T-cell (primary cell): ENCODE data around the gene MYO1H. TPM values are rescaled to one million over a fixed set of nuclear protein-coding genes. Genes with fewer than 3 reads are reported as not detected.

Experiments used
- ATAC-seq, 4 experiments: fragments of 200-7000 bp in 3 of 4; fragments of 150-1000 bp in 1 of 4; cut with Tn5 transposase; replicated peaks in 1 of 4; 1 replicate in 3 of 4; 2 replicates in 1 of 4; pipeline ENCODE4 v1.10.0; 2021; ENCODE audit warnings: moderate library complexity in 3 of 4, mild to moderate bottlenecking in 2 of 4, moderate number of reproducible peaks in 1 of 4
- CTCF ChIA-PET, 2 donors: fragments of 300-600 bp; sonication (Branson Sonifier 250); formaldehyde crosslinking; loops; one replicate each; lab custom pipeline; 2022; ENCODE audit warnings: antibody characterized with exemption in 2 of 2; lab: Charles Lee
- POLR2A ChIA-PET, 2 donors: fragments of 300-600 bp; sonication (Branson Sonifier 250); formaldehyde crosslinking; loops; one replicate each; lab custom pipeline; 2022; ENCODE audit warnings: antibody characterized with exemption in 2 of 2; lab: Charles Lee
- DNase-seq, 35 experiments: peaks; one replicate each; pipeline versions ENCODE4 v3.0.0 to v3.0.0-alpha.2; 2013 to 2023
- H3K27ac ChIP-seq: one replicate; pipeline ENCODE4 v1.5.1; 2013; ENCODE audit warnings: low read length
- H3K27me3 ChIP-seq, 2 experiments: replicated peaks in 1 of 2; 1 replicate in 1 of 2; 2 replicates in 1 of 2; pipeline versions ENCODE4 v1.6.1 to v1.7.0; 2013; ENCODE audit warnings: low read length in 1 of 2, mixed read lengths in 1 of 2; ENCODE audit not compliant: control insufficient read depth in 2 of 2, insufficient read depth in 2 of 2; ENCODE audit errors: extremely low read depth in 1 of 2
- H3K36me3 ChIP-seq, 2 donors: 1 replicate in 1 of 2; 2 replicates in 1 of 2; pipeline versions ENCODE4 v1.6.1 to v1.7.0; 2013; ENCODE audit warnings: low read length in 1 of 2; ENCODE audit not compliant: control insufficient read depth in 2 of 2, insufficient read depth in 1 of 2; ENCODE audit errors: extremely low read depth in 1 of 2
- H3K4me1 ChIP-seq, 2 experiments: 1 replicate in 1 of 2; 2 replicates in 1 of 2; pipeline versions ENCODE4 v1.6.1 to v1.7.0; 2013; ENCODE audit warnings: low read length in 2 of 2, mixed read lengths in 1 of 2; ENCODE audit not compliant: insufficient read depth in 2 of 2, control insufficient read depth in 1 of 2; ENCODE audit errors: extremely low read depth in 1 of 2
- H3K4me3 ChIP-seq, 2 donors: 1 replicate in 1 of 2; 2 replicates in 1 of 2; pipeline versions ENCODE4 v1.5.1 to v1.7.0; 2013; ENCODE audit warnings: mild to moderate bottlenecking in 2 of 2, low read length in 1 of 2, moderate library complexity in 1 of 2; ENCODE audit not compliant: control insufficient read depth in 1 of 2; ENCODE audit errors: extremely low read depth in 1 of 2
- H3K9me3 ChIP-seq: 2 replicates; pipeline ENCODE4 v1.7.0; 2013
- H3K27ac Mint-ChIP-seq, 2 donors: one replicate each; pipeline ENCODE4 v1.8.0; 2020 to 2021; ENCODE audit warnings: mild to moderate bottlenecking in 2 of 2, mixed read lengths in 2 of 2
- H3K27me3 Mint-ChIP-seq, 2 donors: one replicate each; pipeline ENCODE4 v1.8.0; 2021 to 2022; ENCODE audit warnings: mixed read lengths in 2 of 2
- H3K36me3 Mint-ChIP-seq: one replicate; pipeline ENCODE4 v1.8.0; 2021; ENCODE audit warnings: mixed read lengths
- H3K4me1 Mint-ChIP-seq, 3 donors: one replicate each; pipeline ENCODE4 v1.8.0; 2020 to 2022; ENCODE audit warnings: mixed read lengths in 3 of 3, mild to moderate bottlenecking in 1 of 3
- H3K4me3 Mint-ChIP-seq, 3 donors: one replicate each; pipeline ENCODE4 v1.8.0; 2020 to 2022; ENCODE audit warnings: mild to moderate bottlenecking in 3 of 3, mixed read lengths in 3 of 3, moderate library complexity in 3 of 3
- H3K9me3 Mint-ChIP-seq, 3 donors: one replicate each; pipeline ENCODE4 v1.8.0; 2020 to 2022; ENCODE audit warnings: mixed read lengths in 3 of 3
- WGBS: methylation state at CpG from one replicate; pipeline ENCODE4 v1.1.5; 2013; ENCODE audit warnings: missing lambda C conversion rate; ENCODE audit not compliant: insufficient coverage; 5-methylcytosine and 5-hydroxymethylcytosine counted together
- total RNA-seq, 35 experiments: library from RNA in 6 of 35; stranded (reverse) in 6 of 35; fragments of 120-200 nt in 1 of 35; gene quantifications; one replicate each; pipeline versions ENCODE4 v1.2.1 to v1.2.4 and lab custom pipeline; 2013 to 2026

MYO1H gene
- total RNA-seq, 5 donors from 2014 or later (not counting 1 experiment from before 2014, with no cell fraction given), result not detected

DNA sequence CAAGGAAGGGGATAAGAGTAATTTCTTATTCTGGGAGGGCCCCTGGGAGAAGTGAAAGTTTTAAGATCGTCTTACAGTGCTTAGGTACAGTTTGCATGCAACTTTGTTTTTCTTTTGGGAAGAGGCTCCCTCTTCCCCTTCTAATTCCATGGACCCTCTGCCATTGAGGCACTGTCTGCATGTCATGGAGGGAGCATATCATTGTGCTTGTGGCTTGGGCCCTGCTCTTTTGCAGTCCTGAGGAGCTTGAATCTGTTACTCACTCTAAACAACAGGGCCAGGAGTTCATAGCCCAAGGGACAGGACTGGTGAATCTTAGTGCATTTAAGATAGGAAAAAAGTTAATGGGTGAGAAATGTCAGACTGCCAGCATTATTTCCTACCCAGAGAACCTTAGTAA lies 132.1 kb downstream of the MYO1H start:
- H3K27me3 ChIP-seq, result no peaks in the 10 kb centered on the region
- peaks cover 5 to 16% of the 10 kb centered on the region in 2 donors for H3K36me3 ChIP-seq
- WGBS, result no CpG with 5 or more reads among the region's 1 CpG
- DNase-seq (no peak), ATAC-seq (no peak)
- Mint-ChIP-seq H3K36me3 (peaks cover 10% of the 10 kb centered on the region), H3K4me3 (no peak overlapping the region), H3K4me1 (peaks cover 43 to 45% (median 44%) of the 10 kb centered on the region in 3 donors), H3K27me3 (no peaks in the 10 kb centered on the region), H3K9me3 (no peaks in the 10 kb centered on the region), H3K27ac (no peak overlapping the region)
- no peak overlapping the region for H3K27ac ChIP-seq
- peaks cover 19 to 32% of the 10 kb centered on the region in 2 experiments for H3K4me1 ChIP-seq
- CTCF ChIA-PET, result no interaction called here
- POLR2A ChIA-PET, result no interaction called here
- no peak overlapping the region for H3K4me3 ChIP-seq
- no peaks in the 10 kb centered on the region for H3K9me3 ChIP-seq

DNA sequence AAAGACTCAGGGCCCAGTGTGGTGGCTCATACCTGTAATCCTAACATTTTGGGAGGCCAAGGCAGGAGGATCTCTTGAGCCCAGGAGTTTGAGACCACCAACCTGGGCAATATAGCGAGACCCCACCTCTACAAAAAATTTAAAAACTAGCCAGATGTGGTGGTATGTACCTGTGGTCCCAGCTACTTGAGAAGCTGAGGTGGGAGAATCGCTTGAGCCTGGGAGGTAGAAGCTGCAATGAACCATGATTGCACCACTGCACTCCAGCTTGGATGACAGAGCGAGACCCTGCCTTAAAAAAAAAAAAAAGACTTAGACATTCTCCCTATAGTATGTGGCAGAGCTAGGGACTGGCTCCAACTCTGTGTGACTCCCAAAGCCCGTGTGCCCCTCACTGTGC lies 132.7 kb downstream of the MYO1H start:
- H3K36me3 Mint-ChIP-seq, result peaks cover 15% of the 10 kb centered on the region
- no peak for ATAC-seq
- no peaks in the 10 kb centered on the region for H3K9me3 ChIP-seq
- H3K9me3 Mint-ChIP-seq, result no peaks in the 10 kb centered on the region
- H3K27ac Mint-ChIP-seq, result no peak overlapping the region
- ChIA-PET CTCF (no interaction called here), POLR2A (no interaction called here)
- no CpG with 5 or more reads among the region's 4 CpGs for WGBS
- no peak for DNase-seq
- H3K27me3 Mint-ChIP-seq, result no peaks in the 10 kb centered on the region
- H3K4me3 Mint-ChIP-seq, result no peak overlapping the region
- no peaks in the 10 kb centered on the region for H3K27me3 ChIP-seq
- H3K4me3 ChIP-seq, result no peak overlapping the region
- H3K36me3 ChIP-seq, result peaks cover 7 to 22% of the 10 kb centered on the region in 2 donors
- H3K4me1 Mint-ChIP-seq, result peaks cover 40 to 43% (median 41%) of the 10 kb centered on the region in 3 donors
- peaks cover 19 to 27% of the 10 kb centered on the region in 2 experiments for H3K4me1 ChIP-seq
- no peak overlapping the region for H3K27ac ChIP-seq

DNA sequence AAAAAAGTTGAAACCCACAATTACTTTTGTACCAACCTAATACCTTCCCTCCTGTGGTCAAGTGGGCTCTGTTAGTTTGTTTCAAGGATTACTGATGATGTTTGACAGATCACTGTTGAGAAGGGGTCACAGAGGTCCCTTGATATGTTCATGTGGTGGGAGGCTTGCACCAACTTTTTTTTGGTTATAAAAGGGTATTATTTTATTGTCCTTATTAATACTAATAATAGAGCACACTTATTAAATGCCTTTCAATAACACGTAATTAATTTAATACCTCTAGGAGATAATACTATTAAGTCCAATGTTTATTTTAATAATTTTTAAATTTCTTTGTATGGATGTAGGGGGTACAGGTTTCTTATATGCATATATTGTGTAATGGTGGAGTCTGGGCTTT lies 134.2 kb downstream of the MYO1H start:
- WGBS, result no CpG with 5 or more reads among the region's 1 CpG
- no peaks in the 10 kb centered on the region for H3K9me3 Mint-ChIP-seq
- no peak overlapping the region for H3K27ac Mint-ChIP-seq
- no peak for ATAC-seq
- no peaks in the 10 kb centered on the region for H3K27me3 Mint-ChIP-seq
- H3K4me1 Mint-ChIP-seq, result peaks cover 25 to 30% (median 26%) of the 10 kb centered on the region in 3 donors
- H3K4me3 ChIP-seq, result no peak overlapping the region
- peaks cover 11 to 37% of the 10 kb centered on the region in 2 donors for H3K36me3 ChIP-seq
- peaks cover 6 to 15% of the 10 kb centered on the region in 2 experiments for H3K4me1 ChIP-seq
- peaks cover 28% of the 10 kb centered on the region for H3K36me3 Mint-ChIP-seq
- ChIA-PET CTCF (no interaction called here), POLR2A (no interaction called here)
- DNase-seq, result no peak
- H3K27me3 ChIP-seq, result no peaks in the 10 kb centered on the region
- no peak overlapping the region for H3K27ac ChIP-seq
- no peak overlapping the region for H3K4me3 Mint-ChIP-seq
- H3K9me3 ChIP-seq, result no peaks in the 10 kb centered on the region

- Mint-ChIP-seq H3K4me1 (peaks cover 20 to 23% (median 21%) of the 10 kb centered on the region in 3 donors), H3K27me3 (no peaks in the 10 kb centered on the region), H3K36me3 (peaks cover 34% of the 10 kb centered on the region), H3K9me3 (no peaks in the 10 kb centered on the region), H3K27ac (no peak overlapping the region), H3K4me3 (no peak overlapping the region)
- POLR2A ChIA-PET, result no interaction called here
- ATAC-seq, result no peak
- no CpG with 5 or more reads among the region's 2 CpGs for WGBS
- no peak for DNase-seq
- CTCF ChIA-PET, result no interaction called here
- Histone ChIP-seq H3K9me3 (no peaks in the 10 kb centered on the region), H3K4me1 (peaks cover 6 to 15% of the 10 kb centered on the region in 2 experiments), H3K27me3 (no peaks in the 10 kb centered on the region), H3K4me3 (no peak overlapping the region), H3K36me3 (peaks cover 15 to 43% of the 10 kb centered on the region in 2 donors), H3K27ac (no peak overlapping the region)
Observed at GRCh38 chr12:109482491-109482890, 134.8 kb downstream of the MYO1H start.

DNA sequence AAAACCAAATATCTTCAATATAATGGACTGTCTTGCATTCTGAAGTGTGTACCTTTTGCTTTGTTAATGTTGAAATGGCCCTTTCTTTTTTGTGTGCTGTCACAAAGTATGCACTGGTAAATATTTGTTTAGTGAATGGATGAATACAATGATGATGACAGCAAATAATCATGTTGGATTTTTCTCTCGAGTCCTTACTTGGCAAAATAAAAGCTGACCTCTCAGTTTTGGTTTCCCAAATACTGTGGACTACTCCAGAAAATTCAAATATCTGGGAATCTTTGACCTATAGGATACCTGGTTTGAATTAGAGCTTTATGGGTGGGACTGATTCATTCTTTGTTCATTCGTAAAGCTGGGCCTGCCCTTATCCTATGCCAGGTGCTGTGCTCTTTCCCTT lies 135.2 kb downstream of the MYO1H start:
- H3K27ac ChIP-seq, result no peak overlapping the region
- CTCF ChIA-PET, result no interaction called here
- ATAC-seq (no peak), DNase-seq (no peak)
- peaks cover 37% of the 10 kb centered on the region for H3K36me3 Mint-ChIP-seq
- peaks cover 6 to 13% of the 10 kb centered on the region in 2 experiments for H3K4me1 ChIP-seq
- POLR2A ChIA-PET, result no interaction called here
- peaks cover 15 to 47% of the 10 kb centered on the region in 2 donors for H3K36me3 ChIP-seq
- H3K27me3 Mint-ChIP-seq, result no peaks in the 10 kb centered on the region
- no peaks in the 10 kb centered on the region for H3K9me3 ChIP-seq
- H3K4me3 ChIP-seq, result no peak overlapping the region
- no peaks in the 10 kb centered on the region for H3K27me3 ChIP-seq
- no peak overlapping the region for H3K4me3 Mint-ChIP-seq
- no peak overlapping the region for H3K27ac Mint-ChIP-seq
- peaks cover 18 to 23% (median 21%) of the 10 kb centered on the region in 3 donors for H3K4me1 Mint-ChIP-seq
- no peaks in the 10 kb centered on the region for H3K9me3 Mint-ChIP-seq
- WGBS, result 100% methylated on average over 1 of the region's 2 CpGs

GRCh38 chr12:109483346-109483745 lies 135.6 kb downstream of the MYO1H start:
- Mint-ChIP-seq H3K9me3 (no peaks in the 10 kb centered on the region), H3K27ac (no peak overlapping the region), H3K4me1 (peaks cover 14 to 19% (median 18%) of the 10 kb centered on the region in 3 donors), H3K4me3 (no peak overlapping the region), H3K27me3 (no peaks in the 10 kb centered on the region), H3K36me3 (peaks cover 41% of the 10 kb centered on the region)
- CTCF ChIA-PET, result interaction anchor here in 1 of 2 donors (0.5 kb wide), 1 partner anchor 89 kb away, joined by 3 read pairs; no protein-coding TSS in a partner anchor
- H3K4me1 ChIP-seq, result peaks cover 3 to 8% of the 10 kb centered on the region in 2 experiments
- H3K27ac ChIP-seq, result no peak overlapping the region
- POLR2A ChIA-PET, result no interaction called here
- 95% methylated on average over 4 of the region's 11 CpGs for WGBS
- no peak for DNase-seq
- no peak overlapping the region for H3K4me3 ChIP-seq
- ATAC-seq, result no peak
- H3K36me3 ChIP-seq, result peaks cover 15 to 51% of the 10 kb centered on the region in 2 donors
- H3K27me3 ChIP-seq, result no peaks in the 10 kb centered on the region
- no peaks in the 10 kb centered on the region for H3K9me3 ChIP-seq
